ENCODE results near the gene HHATL.

Gene HHATL

GRCh38 chr3:42652611-42653302, 49.8 kb downstream of the HHATL start:
- DNase-seq (ENCODE audit: low read depth): peak; percentile 89

GRCh38 chr3:42652251-42652610, 50.4 kb downstream of the HHATL start:
- DNase-seq (ENCODE audit: low read depth): no peak

- DNase-seq (ENCODE audit: low read depth): peak; percentile 64
These were observed 51.1 kb downstream of the HHATL start for GRCh38 chr3:42651248-42652091.

DNA sequence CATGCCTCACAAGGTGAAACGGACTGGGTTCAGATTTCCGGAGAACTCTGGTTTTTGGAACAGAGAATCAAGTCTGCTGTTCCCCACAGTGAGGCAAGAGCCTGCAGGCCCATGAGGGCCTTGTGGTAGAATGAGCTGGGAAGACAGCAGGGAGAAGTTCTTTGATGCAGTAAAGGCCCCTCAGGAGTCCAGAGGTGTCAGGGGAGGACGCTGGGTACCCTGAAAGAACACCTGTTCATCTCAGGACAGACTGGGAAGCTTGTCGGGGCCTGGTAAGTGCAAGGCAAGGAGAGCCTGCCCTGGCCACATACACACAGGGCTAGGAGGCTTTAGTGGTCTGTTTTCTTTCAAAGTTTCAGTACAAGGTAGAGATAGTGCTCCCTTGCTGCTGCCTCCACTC, 52.8 kb downstream of the HHATL start:
- DNase-seq (ENCODE audit: low read depth): no peak

GRCh38 chr3:42649006-42649405, 53.6 kb downstream of the HHATL start:
- DNase-seq (ENCODE audit: low read depth): no peak

GRCh38 chr3:42647821-42648459, 54.7 kb downstream of the HHATL start:
- no peak for DNase-seq (ENCODE audit: low read depth)

Measured in iris pigment epithelial cell (primary cell).